H9 (cell line): ENCODE data around the gene TADA2A. TPM values are rescaled to one million over a fixed set of nuclear protein-coding genes. Genes with fewer than 3 reads are reported as not detected.

ENCODE experiments used
- DNase-seq: peaks from one replicate; pipeline ENCODE4 v3.0.0-alpha.2; 2017
- H2AFZ ChIP-seq: one replicate; pipeline ENCODE4 v1.6.1; 2013; ENCODE audit warnings: mild to moderate bottlenecking, low read length, control low read depth, moderate library complexity
- H2AK5ac ChIP-seq: 2 replicates; pipeline ENCODE4 v1.6.1; 2013; ENCODE audit warnings: low read length, control low read depth, mixed read lengths; ENCODE audit not compliant: insufficient read length
- H2BK120ac ChIP-seq: one replicate; pipeline ENCODE4 v1.6.1; 2013; ENCODE audit warnings: low read depth, mild to moderate bottlenecking, low read length, control low read depth, inconsistent platforms; ENCODE audit not compliant: poor library complexity, severe bottlenecking
- H2BK12ac ChIP-seq: 2 replicates; pipeline ENCODE4 v1.6.1; 2013; ENCODE audit warnings: low read length, control low read depth, mixed read lengths, low read depth; ENCODE audit not compliant: insufficient read length
- H2BK15ac ChIP-seq: 2 replicates; pipeline ENCODE4 v1.6.1; 2013; ENCODE audit warnings: low read depth, low read length, control low read depth
- H2BK20ac ChIP-seq: one replicate; pipeline ENCODE4 v1.6.1; 2013; ENCODE audit warnings: low read depth, mild to moderate bottlenecking, low read length, control low read depth, inconsistent platforms; ENCODE audit not compliant: poor library complexity, severe bottlenecking
- H2BK5ac ChIP-seq: 2 replicates; pipeline ENCODE4 v1.6.1; 2013; ENCODE audit warnings: low read length, control low read depth, mixed read lengths; ENCODE audit not compliant: insufficient read length
- H3K14ac ChIP-seq: 2 replicates; pipeline ENCODE4 v1.6.1; 2013; ENCODE audit warnings: low read length, control low read depth; ENCODE audit not compliant: insufficient read depth
- H3K18ac ChIP-seq: 2 replicates; pipeline ENCODE4 v1.6.1; 2013; ENCODE audit warnings: low read depth, mild to moderate bottlenecking, mixed read lengths, low read length, control low read depth; ENCODE audit not compliant: insufficient read length
- H3K23ac ChIP-seq: 2 replicates; pipeline ENCODE4 v1.6.1; 2013; ENCODE audit warnings: low read length, control low read depth, mixed read lengths, low read depth; ENCODE audit not compliant: insufficient read length
- H3K23me2 ChIP-seq: 2 replicates; pipeline ENCODE4 v1.6.1; 2013; ENCODE audit warnings: low read depth, mild to moderate bottlenecking, mixed read lengths, low read length, control low read depth; ENCODE audit not compliant: insufficient read length, poor library complexity, severe bottlenecking
- H3K27ac ChIP-seq: 2 replicates; pipeline ENCODE4 v1.5.1; 2013; ENCODE audit warnings: low read length, control low read depth, mixed read lengths, low read depth; ENCODE audit not compliant: insufficient read length
- H3K27me3 ChIP-seq: 2 replicates; pipeline ENCODE4 v1.6.1; 2013; ENCODE audit warnings: low read length, control low read depth, inconsistent platforms; ENCODE audit not compliant: insufficient read depth
- H3K4ac ChIP-seq: 2 replicates; pipeline ENCODE4 v1.6.1; 2013; ENCODE audit warnings: low read depth, mild to moderate bottlenecking, control low read depth, inconsistent platforms, low read length, moderate library complexity
- H3K4me1 ChIP-seq: 2 replicates; pipeline ENCODE4 v1.6.1; 2013; ENCODE audit warnings: low read length, control low read depth, inconsistent platforms; ENCODE audit not compliant: insufficient read depth
- H3K4me2 ChIP-seq: 2 replicates; pipeline ENCODE4 v1.6.1; 2013; ENCODE audit warnings: low read length, control low read depth, mixed read lengths; ENCODE audit not compliant: insufficient read length, insufficient read depth
- H3K56ac ChIP-seq: 2 replicates; pipeline ENCODE4 v1.6.1; 2013; ENCODE audit warnings: low read depth, mild to moderate bottlenecking, mixed read lengths, low read length, control low read depth; ENCODE audit not compliant: insufficient read length
- H3K79me1 ChIP-seq: 2 replicates; pipeline ENCODE4 v1.6.1; 2013; ENCODE audit warnings: low read depth, mild to moderate bottlenecking, moderate library complexity, low read length, control low read depth, inconsistent platforms; ENCODE audit not compliant: insufficient read depth, poor library complexity, severe bottlenecking
- H3K79me2 ChIP-seq: 2 replicates; pipeline ENCODE4 v1.6.1; 2013; ENCODE audit warnings: low read length, control low read depth, inconsistent platforms; ENCODE audit not compliant: insufficient read depth
- H3K9ac ChIP-seq: 2 replicates; pipeline ENCODE4 v1.6.1; 2013; ENCODE audit warnings: low read length, control low read depth, mixed read lengths; ENCODE audit not compliant: insufficient read length; ENCODE audit errors: extremely low read depth
- H3K9me3 ChIP-seq: one replicate; pipeline ENCODE4 v1.6.1; 2013; ENCODE audit warnings: low read depth, low read length, inconsistent platforms; ENCODE audit not compliant: control insufficient read depth
- H3T11ph ChIP-seq: one replicate; pipeline ENCODE4 v1.6.1; 2013; ENCODE audit warnings: mild to moderate bottlenecking, low read length, control low read depth, inconsistent platforms
- H4K20me1 ChIP-seq: one replicate; pipeline ENCODE4 v1.6.1; 2013; ENCODE audit not compliant: control insufficient read depth, insufficient read length, insufficient read depth
- H4K5ac ChIP-seq: 2 replicates; pipeline ENCODE4 v1.6.1; 2013; ENCODE audit warnings: low read depth, mild to moderate bottlenecking, mixed read lengths, low read length, control low read depth; ENCODE audit not compliant: insufficient read length
- H4K8ac ChIP-seq: replicated peaks from 2 replicates; pipeline ENCODE4 v1.6.1; 2013; ENCODE audit warnings: low read length, control low read depth, mixed read lengths, low read depth; ENCODE audit not compliant: insufficient read length
- H4K91ac ChIP-seq: 2 replicates; pipeline ENCODE4 v1.6.1; 2013; ENCODE audit warnings: low read depth, mild to moderate bottlenecking, moderate library complexity, mixed read lengths, low read length, control low read depth; ENCODE audit not compliant: insufficient read length
- H3K27ac Mint-ChIP-seq, 3 experiments: 2 replicates in 2 of 3; 3 replicates in 1 of 3; pipeline ENCODE4 v1.8.0; 2020 to 2021; ENCODE audit warnings: mixed read lengths in 3 of 3, mild to moderate bottlenecking in 1 of 3, moderate library complexity in 1 of 3
- H3K27me3 Mint-ChIP-seq: 2 replicates; pipeline ENCODE4 v1.8.0; 2021; ENCODE audit warnings: low read depth, mild to moderate bottlenecking, moderate library complexity, mixed read lengths
- H3K36me3 Mint-ChIP-seq, 3 experiments: 2 replicates in 2 of 3; 3 replicates in 1 of 3; pipeline ENCODE4 v1.8.0; 2020 to 2021; ENCODE audit warnings: low read depth in 3 of 3, mixed read lengths in 3 of 3; ENCODE audit not compliant: insufficient read depth in 1 of 3
- H3K4me1 Mint-ChIP-seq, 2 experiments: 2 replicates each; pipeline ENCODE4 v1.8.0; 2020; ENCODE audit warnings: mixed read lengths in 2 of 2
- H3K4me3 Mint-ChIP-seq, 2 experiments: 2 replicates in 1 of 2; 3 replicates in 1 of 2; pipeline ENCODE4 v1.8.0; 2020 to 2021; ENCODE audit warnings: mild to moderate bottlenecking in 2 of 2, mixed read lengths in 2 of 2, moderate library complexity in 1 of 2
- H3K9me3 Mint-ChIP-seq, 2 experiments: 2 replicates in 1 of 2; 3 replicates in 1 of 2; pipeline ENCODE4 v1.8.0; 2020; ENCODE audit warnings: mild to moderate bottlenecking in 2 of 2, mixed read lengths in 2 of 2, moderate library complexity in 1 of 2
- WGBS: extraction: QIAGEN DNeasy Blood & Tissue Kit; methylation state at CpG from one replicate; pipeline ENCODE4 v1.1.7; 2013; ENCODE audit warnings: missing lambda C conversion rate, low lambda C conversion rate, mixed read lengths; ENCODE audit not compliant: insufficient read length; ENCODE audit errors: extremely low coverage; 5-methylcytosine and 5-hydroxymethylcytosine counted together
- total RNA-seq: library from RNA; stranded (reverse); gene quantifications from 2 replicates; pipeline ENCODE4 v1.2.1, GENCODE V29; 2021
- TF ChIP-seq, protein P1 (sequence below): fragments of 200-600 bp; sonication (generic); conservative IDR thresholded peaks from 3 replicates; pipeline ENCODE4 v1.8.0; 2021; ENCODE audit warnings: antibody characterized with exemption, mild to moderate bottlenecking

Gene TADA2A
- total RNA-seq, 1 experiment from 2014 or later, result 20.9 TPM

DNA sequence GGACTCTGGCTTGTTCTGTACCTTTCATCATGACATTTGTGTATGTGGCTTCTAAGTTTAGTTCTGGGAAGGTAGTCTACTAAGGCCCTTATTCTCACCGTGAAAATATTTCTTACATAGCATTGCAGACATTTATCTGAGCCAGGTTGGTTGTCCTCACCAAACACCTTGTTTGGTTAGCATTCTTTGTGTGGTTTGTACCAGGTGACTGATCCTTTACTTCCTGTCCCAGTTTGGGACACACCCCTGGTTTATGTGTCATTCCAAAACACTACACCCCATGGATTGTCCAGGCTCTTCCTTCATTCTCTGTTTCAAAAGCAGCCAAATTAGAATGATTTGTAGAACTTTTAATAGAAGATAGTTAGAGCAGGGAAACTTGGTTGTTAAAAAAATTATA is 59.8 kb downstream of the TADA2A start:
- Histone ChIP-seq H3K23ac (no peak overlapping the region), H3K14ac (no peak overlapping the region), H4K20me1 (no peaks in the 10 kb centered on the region), H4K91ac (no peak overlapping the region), H3K56ac (no peak overlapping the region), H2BK120ac (no peak overlapping the region), H3K9me3 (no peaks in the 10 kb centered on the region), H3K4me1 (no peaks in the 10 kb centered on the region), H3K9ac (no peak overlapping the region), H4K8ac (no peak overlapping the region), H2BK12ac (no peak overlapping the region), H3K27ac (no peak overlapping the region), H2BK15ac (no peak overlapping the region), H3K79me1 (no peaks in the 10 kb centered on the region), H4K5ac (no peak overlapping the region), H2AFZ (no peak overlapping the region), H2AK5ac (no peak overlapping the region), H3K4ac (no peak overlapping the region), H3K23me2 (no peaks in the 10 kb centered on the region), H2BK5ac (no peak overlapping the region), H3K18ac (no peak overlapping the region), H3T11ph (no peak overlapping the region), H3K4me2 (no peak overlapping the region), H3K79me2 (no peaks in the 10 kb centered on the region), H2BK20ac (no peak overlapping the region), H3K27me3 (no peaks in the 10 kb centered on the region)
- Mint-ChIP-seq H3K27me3 (no peaks in the 10 kb centered on the region), H3K9me3 (no peaks in the 10 kb centered on the region), H3K36me3 (peaks cover 7 to 54% (median 51%) of the 10 kb centered on the region in 3 experiments; a peak in 6 of 7 replicates), H3K4me3 (no peak overlapping the region), H3K4me1 (no peaks in the 10 kb centered on the region), H3K27ac (no peak overlapping the region)
- TF ChIP-seq, protein P1, sequence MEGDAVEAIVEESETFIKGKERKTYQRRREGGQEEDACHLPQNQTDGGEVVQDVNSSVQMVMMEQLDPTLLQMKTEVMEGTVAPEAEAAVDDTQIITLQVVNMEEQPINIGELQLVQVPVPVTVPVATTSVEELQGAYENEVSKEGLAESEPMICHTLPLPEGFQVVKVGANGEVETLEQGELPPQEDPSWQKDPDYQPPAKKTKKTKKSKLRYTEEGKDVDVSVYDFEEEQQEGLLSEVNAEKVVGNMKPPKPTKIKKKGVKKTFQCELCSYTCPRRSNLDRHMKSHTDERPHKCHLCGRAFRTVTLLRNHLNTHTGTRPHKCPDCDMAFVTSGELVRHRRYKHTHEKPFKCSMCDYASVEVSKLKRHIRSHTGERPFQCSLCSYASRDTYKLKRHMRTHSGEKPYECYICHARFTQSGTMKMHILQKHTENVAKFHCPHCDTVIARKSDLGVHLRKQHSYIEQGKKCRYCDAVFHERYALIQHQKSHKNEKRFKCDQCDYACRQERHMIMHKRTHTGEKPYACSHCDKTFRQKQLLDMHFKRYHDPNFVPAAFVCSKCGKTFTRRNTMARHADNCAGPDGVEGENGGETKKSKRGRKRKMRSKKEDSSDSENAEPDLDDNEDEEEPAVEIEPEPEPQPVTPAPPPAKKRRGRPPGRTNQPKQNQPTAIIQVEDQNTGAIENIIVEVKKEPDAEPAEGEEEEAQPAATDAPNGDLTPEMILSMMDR, result no peak
- WGBS, result no CpG with 5 or more reads among the region's 1 CpG
- no peak for DNase-seq
